KMS-11 (cell line): ENCODE data around the gene WDR27.

ENCODE experiments used
- H2AFZ ChIP-seq: fragments of 200-600 bp; sonication (generic); 2 replicates; pipeline ENCODE4 v1.6.1; 2016; ENCODE audit warnings: antibody characterized with exemption, mixed run types, low read depth
- H3K27ac ChIP-seq: fragments of 200-600 bp; sonication (generic); 2 replicates; pipeline ENCODE4 v1.6.1; 2016; ENCODE audit warnings: mild to moderate bottlenecking, mixed run types
- H3K27me3 ChIP-seq: fragments of 200-600 bp; sonication (generic); 2 replicates; pipeline ENCODE4 v1.6.1; 2017; ENCODE audit warnings: mild to moderate bottlenecking, low read depth, mixed run types, moderate library complexity; ENCODE audit not compliant: insufficient read depth
- H3K36me3 ChIP-seq: fragments of 200-600 bp; sonication (generic); 2 replicates; pipeline ENCODE4 v1.6.1; 2017; ENCODE audit warnings: mild to moderate bottlenecking, mixed run types; ENCODE audit not compliant: insufficient read depth
- H3K4me1 ChIP-seq: fragments of 200-600 bp; sonication (generic); 2 replicates; pipeline ENCODE4 v1.6.1; 2016; ENCODE audit warnings: mild to moderate bottlenecking, low read depth, mixed run types; ENCODE audit not compliant: poor library complexity, severe bottlenecking
- H3K4me2 ChIP-seq: fragments of 200-600 bp; sonication (generic); 2 replicates; pipeline ENCODE4 v1.7.0; 2016; ENCODE audit warnings: mild to moderate bottlenecking, mixed run types
- H3K4me3 ChIP-seq: fragments of 200-600 bp; sonication (generic); IDR thresholded peaks from 2 replicates; pipeline ENCODE4 v1.6.1; 2017; ENCODE audit warnings: low read depth, low read length, mixed read lengths; ENCODE audit not compliant: insufficient read depth
- H3K79me2 ChIP-seq: fragments of 200-600 bp; sonication (generic); 2 replicates; pipeline ENCODE4 v1.6.1; 2016; ENCODE audit warnings: low read depth, mixed run types; ENCODE audit not compliant: insufficient read depth
- H3K9ac ChIP-seq: fragments of 200-600 bp; sonication (generic); 2 replicates; pipeline ENCODE4 v1.6.1; 2016; ENCODE audit warnings: mild to moderate bottlenecking, mixed run types
- H4K20me1 ChIP-seq: fragments of 200-600 bp; sonication (generic); 2 replicates; pipeline ENCODE4 v1.6.1; 2016; ENCODE audit warnings: mild to moderate bottlenecking, mixed run types; ENCODE audit not compliant: insufficient read depth
- TF ChIP-seq, protein P1 (sequence below): fragments of 200-600 bp; sonication (generic); conservative IDR thresholded peaks from 2 replicates; pipeline ENCODE4 v1.6.1; 2017; ENCODE audit warnings: low read depth, mild to moderate bottlenecking, antibody characterized with exemption, low read length, moderate library complexity, mixed read lengths

Gene WDR27

GRCh38 chr6:169668203-169668847 is 33.5 kb downstream of the WDR27 start:
- Histone ChIP-seq H3K36me3 (no peaks in the 10 kb centered on the region; the same call in 1 of the 2 replicates), H3K27ac (no peak overlapping the region), H3K4me2 (no peak overlapping the region), H3K27me3 (no peaks in the 10 kb centered on the region), H2AFZ (no peak overlapping the region), H3K4me3 (no peak overlapping the region), H4K20me1 (no peaks in the 10 kb centered on the region), H3K4me1 (no peaks in the 10 kb centered on the region), H3K9ac (no peak overlapping the region), H3K79me2 (no peaks in the 10 kb centered on the region)
- TF ChIP-seq, protein P1, sequence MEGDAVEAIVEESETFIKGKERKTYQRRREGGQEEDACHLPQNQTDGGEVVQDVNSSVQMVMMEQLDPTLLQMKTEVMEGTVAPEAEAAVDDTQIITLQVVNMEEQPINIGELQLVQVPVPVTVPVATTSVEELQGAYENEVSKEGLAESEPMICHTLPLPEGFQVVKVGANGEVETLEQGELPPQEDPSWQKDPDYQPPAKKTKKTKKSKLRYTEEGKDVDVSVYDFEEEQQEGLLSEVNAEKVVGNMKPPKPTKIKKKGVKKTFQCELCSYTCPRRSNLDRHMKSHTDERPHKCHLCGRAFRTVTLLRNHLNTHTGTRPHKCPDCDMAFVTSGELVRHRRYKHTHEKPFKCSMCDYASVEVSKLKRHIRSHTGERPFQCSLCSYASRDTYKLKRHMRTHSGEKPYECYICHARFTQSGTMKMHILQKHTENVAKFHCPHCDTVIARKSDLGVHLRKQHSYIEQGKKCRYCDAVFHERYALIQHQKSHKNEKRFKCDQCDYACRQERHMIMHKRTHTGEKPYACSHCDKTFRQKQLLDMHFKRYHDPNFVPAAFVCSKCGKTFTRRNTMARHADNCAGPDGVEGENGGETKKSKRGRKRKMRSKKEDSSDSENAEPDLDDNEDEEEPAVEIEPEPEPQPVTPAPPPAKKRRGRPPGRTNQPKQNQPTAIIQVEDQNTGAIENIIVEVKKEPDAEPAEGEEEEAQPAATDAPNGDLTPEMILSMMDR, result no peak

- Histone ChIP-seq H3K27ac (no peak overlapping the region), H3K36me3 (no peaks in the 10 kb centered on the region; the same call in 1 of the 2 replicates)
Measured at GRCh38 chr6:169667716-169668115, 34.1 kb downstream of the WDR27 start.

DNA sequence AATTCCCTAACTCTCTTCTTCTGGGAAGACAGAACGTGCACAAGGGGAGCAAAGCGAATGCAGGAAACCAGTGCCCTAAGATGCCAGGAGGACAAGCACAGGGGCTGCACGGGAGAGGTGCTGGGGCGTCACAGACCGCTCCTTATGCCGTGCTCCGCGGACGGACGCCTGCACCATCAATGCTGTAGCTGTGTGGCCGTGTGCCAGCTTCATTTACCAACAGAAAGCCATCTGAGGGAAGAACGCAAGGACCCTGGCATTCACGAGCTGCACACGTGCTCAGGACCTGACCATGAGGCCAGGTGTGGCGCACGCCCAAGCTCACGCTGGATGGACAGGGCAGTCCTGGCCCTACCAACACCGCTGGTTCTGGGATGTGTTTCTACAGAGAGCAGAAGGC is 35.4 kb downstream of the WDR27 start:
- no peak overlapping the region for H3K27ac ChIP-seq
- H2AFZ ChIP-seq, result no peak overlapping the region
- no peak overlapping the region for H3K4me2 ChIP-seq
- H4K20me1 ChIP-seq, result no peaks in the 10 kb centered on the region
- no peak overlapping the region for H3K4me3 ChIP-seq
- H3K27me3 ChIP-seq, result no peaks in the 10 kb centered on the region
- no peak overlapping the region for H3K9ac ChIP-seq
- H3K79me2 ChIP-seq, result no peaks in the 10 kb centered on the region
- H3K4me1 ChIP-seq, result no peaks in the 10 kb centered on the region
- H3K36me3 ChIP-seq, result no peaks in the 10 kb centered on the region; the same call in 1 of the 2 replicates
- TF ChIP-seq, protein P1, result no peak

More at GRCh38 chr6:169667716-169668115, 34.1 kb downstream of the WDR27 start:
- Histone ChIP-seq H3K9ac (no peak overlapping the region), H3K79me2 (no peaks in the 10 kb centered on the region), H3K27me3 (no peaks in the 10 kb centered on the region), H3K4me1 (no peaks in the 10 kb centered on the region), H2AFZ (no peak overlapping the region), H4K20me1 (no peaks in the 10 kb centered on the region), H3K4me3 (no peak overlapping the region), H3K4me2 (no peak overlapping the region)
- TF ChIP-seq, protein P1, result no peak

- Histone ChIP-seq H3K27ac (no peak overlapping the region), H3K4me3 (no peak overlapping the region), H2AFZ (no peak overlapping the region), H3K4me1 (no peaks in the 10 kb centered on the region), H3K9ac (no peak overlapping the region), H3K27me3 (no peaks in the 10 kb centered on the region), H3K4me2 (no peak overlapping the region), H3K36me3 (no peaks in the 10 kb centered on the region; the same call in 1 of the 2 replicates), H3K79me2 (no peaks in the 10 kb centered on the region), H4K20me1 (no peaks in the 10 kb centered on the region)
- TF ChIP-seq, protein P1, result no peak
Measured at GRCh38 chr6:169665289-169665688, 36.5 kb downstream of the WDR27 start.
